Keratinocyte (primary cell): Measurements from ENCODE around the gene TCF21. TPM values are rescaled to one million over a fixed set of nuclear protein-coding genes. Genes with fewer than 3 reads are reported as not detected.

Experiments used
- DNase-seq: peaks from one replicate; pipeline ENCODE4 v3.0.0-alpha.2; 2011; ENCODE audit warnings: low read depth, missing footprints, low spot score
- FAIRE-seq: peaks from 2 replicates; lab custom pipeline; 2011; peaks lifted over from hg19 to GRCh38; lab: Jason Lieb, UNC
- H2AFZ ChIP-seq: 2 replicates; pipeline ENCODE4 v1.6.0; 2012; ENCODE audit warnings: low read length, control low read depth, inconsistent platforms; ENCODE audit not compliant: control insufficient read depth
- H3K27ac ChIP-seq: 2 replicates; pipeline ENCODE4 v1.5.1; 2011; ENCODE audit warnings: low read length; ENCODE audit not compliant: control insufficient read depth, insufficient read depth
- H3K27me3 ChIP-seq: 3 replicates; pipeline ENCODE4 v1.6.0; 2011; ENCODE audit warnings: low read length; ENCODE audit not compliant: control insufficient read depth, insufficient read depth; ENCODE audit errors: extremely low read depth
- H3K36me3 ChIP-seq, 2 experiments: 2 replicates in 1 of 2; 3 replicates in 1 of 2; pipeline ENCODE4 v1.5.1; 2011; ENCODE audit warnings: low read length in 2 of 2, mild to moderate bottlenecking in 1 of 2; ENCODE audit not compliant: control insufficient read depth in 2 of 2, insufficient read depth in 2 of 2; ENCODE audit errors: extremely low read depth in 1 of 2
- H3K4me1 ChIP-seq: 3 replicates; pipeline ENCODE4 v1.5.1; 2011; ENCODE audit warnings: low read length; ENCODE audit not compliant: control insufficient read depth, insufficient read depth; ENCODE audit errors: extremely low read depth
- H3K4me2 ChIP-seq: 3 replicates; pipeline ENCODE4 v1.6.0; 2011; ENCODE audit warnings: low read depth, low read length; ENCODE audit not compliant: control insufficient read depth, insufficient read depth; ENCODE audit errors: extremely low read depth
- H3K4me3 ChIP-seq, 3 experiments: fragments of 200-600 bp in 1 of 3; sonication (generic) in 1 of 3; 2 replicates in 2 of 3; 3 replicates in 1 of 3; pipeline ENCODE4 v1.5.1; 2011 to 2016; ENCODE audit warnings: low read length in 3 of 3, mild to moderate bottlenecking in 3 of 3, control low read depth in 2 of 3, inconsistent platforms in 1 of 3, low read depth in 1 of 3, mixed read lengths in 1 of 3, mixed run types in 1 of 3, moderate library complexity in 1 of 3; ENCODE audit not compliant: control insufficient read depth in 2 of 3, insufficient read depth in 2 of 3; ENCODE audit errors: extremely low read depth in 1 of 3
- H3K79me2 ChIP-seq: 2 replicates; pipeline ENCODE4 v1.6.0; 2012; ENCODE audit warnings: low read length; ENCODE audit not compliant: control insufficient read depth, insufficient read depth
- H3K9ac ChIP-seq: 3 replicates; pipeline ENCODE4 v1.6.0; 2011; ENCODE audit warnings: low read length; ENCODE audit not compliant: control insufficient read depth, insufficient read depth; ENCODE audit errors: extremely low read depth
- H3K9me1 ChIP-seq: 3 replicates; pipeline ENCODE4 v1.6.0; 2011; ENCODE audit warnings: low read length; ENCODE audit not compliant: control insufficient read depth, insufficient read depth; ENCODE audit errors: extremely low read depth
- H3K9me3 ChIP-seq: 2 replicates; pipeline ENCODE4 v1.5.1; 2012; ENCODE audit warnings: low read depth, low read length; ENCODE audit not compliant: control insufficient read depth
- H4K20me1 ChIP-seq: 3 replicates; pipeline ENCODE4 v1.6.0; 2011; ENCODE audit warnings: low read length; ENCODE audit not compliant: control insufficient read depth, insufficient read depth; ENCODE audit errors: extremely low read depth
- EZH2 ChIP-seq: IDR thresholded peaks from one replicate; pipeline ENCODE4 v1.6.1; 2012; ENCODE audit warnings: inconsistent platforms, mild to moderate bottlenecking, low read length, moderate library complexity
- dilution Hi-C: fragments of 300-500 bp; cut with MboI; formaldehyde crosslinking; loops from one replicate; pipeline ENCODE4 v1.7.0; 2020; ENCODE audit warnings: low sequenced_read_pairs; ENCODE audit not compliant: extremely low pct_ligation_motif_present
- polyA plus RNA-seq, 5 experiments: library from polyadenylated mRNA; depleted of rRNA in 3 of 5; stranded (reverse) in 3 of 5; stranded (forward) in 1 of 5; unstranded in 1 of 5; fragments of >200 nt; gene quantifications; 1 replicate in 1 of 5; 2 replicates in 3 of 5; 3 replicates in 1 of 5; pipeline versions ENCODE4 v1.2.1 to v1.2.3, GENCODE V29; 2011 to 2012; ENCODE audit warnings: missing spikeins in 2 of 5, low read depth in 1 of 5, low replicate concordance in 1 of 5
- TF ChIP-seq, protein P1 (sequence below), 3 experiments: IDR thresholded peaks in 1 of 3; conservative IDR thresholded peaks in 1 of 3; optimal IDR thresholded peaks in 1 of 3; 2 replicates in 2 of 3; 3 replicates in 1 of 3; pipeline versions ENCODE3 to v1.5.1; 2011; ENCODE audit warnings: low read length in 3 of 3, mild to moderate bottlenecking in 3 of 3, moderate library complexity in 2 of 3, control low read depth in 1 of 3, inconsistent platforms in 1 of 3; ENCODE audit not compliant: insufficient read depth in 2 of 3; ENCODE audit errors: extremely low read depth in 1 of 3

The TCF21 gene
- polyA plus RNA-seq, 1 donor (not counting 4 experiments of a cell fraction or from before 2014, with no cell fraction given): not detected

- H3K27me3 ChIP-seq: no peaks in the 10 kb centered on the region
- H3K4me3 ChIP-seq: peak overlapping the region in 1 of 3 experiments; percentile 9
- no peaks in the 10 kb centered on the region for H3K9me1 ChIP-seq
- H3K4me2 ChIP-seq: peak overlapping the region; percentile 26
- TF ChIP-seq, protein P1, sequence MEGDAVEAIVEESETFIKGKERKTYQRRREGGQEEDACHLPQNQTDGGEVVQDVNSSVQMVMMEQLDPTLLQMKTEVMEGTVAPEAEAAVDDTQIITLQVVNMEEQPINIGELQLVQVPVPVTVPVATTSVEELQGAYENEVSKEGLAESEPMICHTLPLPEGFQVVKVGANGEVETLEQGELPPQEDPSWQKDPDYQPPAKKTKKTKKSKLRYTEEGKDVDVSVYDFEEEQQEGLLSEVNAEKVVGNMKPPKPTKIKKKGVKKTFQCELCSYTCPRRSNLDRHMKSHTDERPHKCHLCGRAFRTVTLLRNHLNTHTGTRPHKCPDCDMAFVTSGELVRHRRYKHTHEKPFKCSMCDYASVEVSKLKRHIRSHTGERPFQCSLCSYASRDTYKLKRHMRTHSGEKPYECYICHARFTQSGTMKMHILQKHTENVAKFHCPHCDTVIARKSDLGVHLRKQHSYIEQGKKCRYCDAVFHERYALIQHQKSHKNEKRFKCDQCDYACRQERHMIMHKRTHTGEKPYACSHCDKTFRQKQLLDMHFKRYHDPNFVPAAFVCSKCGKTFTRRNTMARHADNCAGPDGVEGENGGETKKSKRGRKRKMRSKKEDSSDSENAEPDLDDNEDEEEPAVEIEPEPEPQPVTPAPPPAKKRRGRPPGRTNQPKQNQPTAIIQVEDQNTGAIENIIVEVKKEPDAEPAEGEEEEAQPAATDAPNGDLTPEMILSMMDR (optimal IDR thresholded peaks at IDR 0.05 in 1 of 3, IDR thresholded peaks at IDR 0.05 in 1 of 3, conservative IDR thresholded peaks at IDR 0.05 in 1 of 3; ENCODE audit: extremely low read depth in 1 of 3, insufficient read depth in 2 of 3, low read length in 3 of 3): no peak
- no peak for TF ChIP-seq EZH2
- no peak overlapping the region for H3K27ac ChIP-seq
- dilution Hi-C loops: no loop called here
- DNase-seq: no peak
- H3K36me3 ChIP-seq: no peaks in the 10 kb centered on the region
- H4K20me1 ChIP-seq: no peaks in the 10 kb centered on the region
- peak overlapping the region; percentile 56 for H2AFZ ChIP-seq
- no peak overlapping the region for H3K9ac ChIP-seq
- peak; percentile 75 for FAIRE-seq
- no peaks in the 10 kb centered on the region for H3K79me2 ChIP-seq
- no peaks in the 10 kb centered on the region for H3K9me3 ChIP-seq
- no peaks in the 10 kb centered on the region for H3K4me1 ChIP-seq
These were observed 51.1 kb downstream of the TCF21 start for GRCh38 chr6:133939778-133940667.

Other genes starting within 250 kb of the TCF21 start
- gene TBPL1, start 64.1 kb downstream of the TCF21 start, polyA plus RNA-seq: 25.4 to 39.1 TPM (median 26.4 TPM) in 3 replicates
- 1.2 to 5.4 TPM (median 2.2 TPM) in 3 replicates for gene SLC2A12, start 163.5 kb downstream of the TCF21 start, polyA plus RNA-seq